ENCODE data around the gene LCN1.

DNA sequence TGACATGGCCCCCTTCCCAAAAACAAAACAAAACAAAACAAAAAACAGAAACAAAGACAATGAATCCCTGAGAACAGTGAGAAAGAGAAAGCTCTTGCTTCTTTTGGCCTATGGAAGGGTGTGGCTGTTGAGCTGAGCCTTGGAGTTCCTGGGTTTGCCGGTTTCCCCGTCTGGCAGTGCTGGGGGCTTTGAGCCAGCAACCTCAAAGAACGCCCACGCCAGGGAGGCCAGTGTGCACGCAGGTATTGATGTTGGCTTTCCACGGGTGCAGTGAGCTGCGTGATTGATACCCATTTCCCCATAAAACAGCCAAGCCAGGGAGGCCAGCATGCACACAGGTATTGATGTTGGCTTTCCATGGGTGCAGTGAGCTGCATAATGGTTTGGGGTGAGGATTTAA lies 8.3 kb upstream of the LCN1 start:
- no peak for TF ChIP-seq GATA2 (IDR thresholded peaks at IDR 0.05; ENCODE audit: low read depth, low read length)
- TF ChIP-seq GATA3 (IDR thresholded peaks at IDR 0.05; ENCODE audit: low read depth, low read length): no peak
